GM12878 (cell line): ENCODE measurements around the gene G3BP1. TPM values are rescaled to one million over a fixed set of nuclear protein-coding genes. Genes with fewer than 3 reads are reported as not detected.

Source experiments
- ATAC-seq: fragments of 200-7000 bp; cut with Tn5 transposase; 3 replicates; pipeline ENCODE4 v1.9.1; 2020; ENCODE audit warnings: mild to moderate bottlenecking, moderate library complexity
- BruUV-seq: library from RNA; stranded (reverse); fragments of 400-500 nt; replicated peaks from 2 replicates; lab custom pipeline; 2021; lab: Mats Ljungman, UMichigan
- CTCF ChIA-PET: fragments of 300-600 bp; sonication (Branson Sonifier 250); formaldehyde crosslinking; extraction: SDS; loops from one replicate; lab custom pipeline; 2021; ENCODE audit warnings: inconsistent platforms; lab: Yijun Ruan, JAX
- POLR2A ChIA-PET: fragments of 350-600 bp; formaldehyde crosslinking; extraction: SDS; loops from one replicate; lab custom pipeline; 2021; ENCODE audit warnings: inconsistent platforms; lab: Charles Lee
- RAD21 ChIA-PET: fragments of 300-600 bp; sonication (Branson Sonifier 250); formaldehyde crosslinking; loops from one replicate; lab custom pipeline; 2023; ENCODE audit warnings: antibody characterized with exemption; ENCODE audit not compliant: unreplicated experiment; lab: Charles Lee
- SMC1A ChIA-PET: fragments of 300-600 bp; sonication (Branson Sonifier 250); formaldehyde crosslinking; loops from one replicate; lab custom pipeline; 2023; ENCODE audit not compliant: unreplicated experiment, uncharacterized antibody; lab: Charles Lee
- DNase-seq: peaks from one replicate; pipeline ENCODE4 v3.0.0-alpha.2; 2011; ENCODE audit warnings: low read depth, low spot score
- FAIRE-seq: peaks from 3 replicates; lab custom pipeline; 2011; peaks lifted over from hg19 to GRCh38; lab: Jason Lieb, UNC
- H2AFZ ChIP-seq: 2 replicates; pipeline ENCODE4 v1.6.0; 2011; ENCODE audit warnings: low read depth, low read length, control low read depth; ENCODE audit not compliant: control insufficient read depth
- H3K27ac ChIP-seq: 2 replicates; pipeline ENCODE4 v1.5.1; 2011; ENCODE audit warnings: control low read depth; ENCODE audit not compliant: control insufficient read depth, insufficient read depth
- H3K27me3 ChIP-seq, 2 experiments: replicated peaks in 1 of 2; 2 replicates each; pipeline versions ENCODE4 v1.6.0 to v1.6.1; 2011; ENCODE audit warnings: low read length in 1 of 2; ENCODE audit not compliant: control insufficient read depth in 2 of 2, insufficient read depth in 2 of 2
- H3K36me3 ChIP-seq, 2 experiments: 2 replicates each; pipeline ENCODE4 v1.5.1; 2011; ENCODE audit warnings: low read length in 1 of 2; ENCODE audit not compliant: control insufficient read depth in 2 of 2, insufficient read depth in 2 of 2
- H3K4me1 ChIP-seq: 2 replicates; pipeline ENCODE4 v1.6.1; 2011; ENCODE audit warnings: mild to moderate bottlenecking, low read length, moderate library complexity, mixed read lengths; ENCODE audit not compliant: control insufficient read depth, insufficient read depth
- H3K4me2 ChIP-seq: 2 replicates; pipeline ENCODE4 v1.6.0; 2011; ENCODE audit warnings: control low read depth; ENCODE audit not compliant: control insufficient read depth, insufficient read depth
- H3K4me3 ChIP-seq: fragments of 200-600 bp; sonication (generic); 2 replicates; pipeline ENCODE4 v1.5.1; 2016
- H3K79me2 ChIP-seq: 2 replicates; pipeline ENCODE4 v1.6.0; 2011; ENCODE audit warnings: low read length; ENCODE audit not compliant: control insufficient read depth, insufficient read depth
- H3K9ac ChIP-seq: 2 replicates; pipeline ENCODE4 v1.8.0; 2011; ENCODE audit warnings: low read length, control low read depth, mixed read lengths; ENCODE audit not compliant: control insufficient read depth, insufficient read depth
- H3K9me3 ChIP-seq: replicated peaks from 3 replicates; pipeline ENCODE4 v1.5.1; 2011; ENCODE audit warnings: mild to moderate bottlenecking, low read length; ENCODE audit not compliant: control insufficient read depth, insufficient read depth
- H4K20me1 ChIP-seq: 2 replicates; pipeline ENCODE4 v1.6.0; 2011; ENCODE audit not compliant: control insufficient read depth, insufficient read depth
- CREM ChIP-seq: IDR thresholded peaks from 2 replicates; pipeline ENCODE4 v1.6.1; 2014; ENCODE audit warnings: antibody characterized with exemption, low read depth
- SUPT20H ChIP-seq: IDR thresholded peaks from 2 replicates; pipeline ENCODE4 v1.6.1; 2011; ENCODE audit warnings: low read depth, mild to moderate bottlenecking, low read length, moderate library complexity, borderline replicate concordance; ENCODE audit not compliant: control insufficient read depth
- WGBS: methylation state at CpG from one replicate; pipeline ENCODE4 v1.1.6; 2016; ENCODE audit warnings: low lambda C conversion rate; ENCODE audit not compliant: insufficient replicate concordance, insufficient coverage; ENCODE audit errors: missing lambda C conversion rate; 5-methylcytosine and 5-hydroxymethylcytosine counted together
- in situ Hi-C: fragments of 300-500 bp; cut with MboI; formaldehyde crosslinking; loops from 9 replicates; pipeline ENCODE4 v1.14.3; 2018; ENCODE audit warnings: mixed read lengths
- intact Hi-C: fragments of 100-400 bp; cut with micrococcal nuclease; formaldehyde crosslinking; loops from one replicate; pipeline ENCODE4 v1.14.2; 2022; ENCODE audit not compliant: unreplicated experiment
- polyA plus RNA-seq, 11 experiments: library from polyadenylated mRNA; depleted of rRNA in 4 of 11; unstranded in 6 of 11; stranded (reverse) in 5 of 11; fragments of >200 nt; fragmentation: Nextera tagmentation in 4 of 11; fragmentation: Illumina TruSeq in 1 of 11; extraction: Ambion mirVana in 4 of 11; extraction: Trizol in 1 of 11; gene quantifications; 1 replicate in 1 of 11; 2 replicates in 10 of 11; pipeline versions ENCODE4 v1.2.1 to v1.2.3, GENCODE V29; 2011 to 2016; ENCODE audit warnings: inconsistent platforms in 2 of 11, missing spikeins in 2 of 11, low read depth in 1 of 11
- total RNA-seq, 4 experiments: library from RNA; depleted of rRNA in 3 of 4; stranded (reverse); fragments of >200 nt in 3 of 4; fragmentation: Illumina TruSeq in 1 of 4; extraction: Trizol in 1 of 4; gene quantifications; 2 replicates each; pipeline versions ENCODE4 v1.2.1 to v1.2.3, GENCODE V29; 2013 to 2021
- TF ChIP-seq, protein P1 (sequence below): fragments of 450-650 bp; IDR thresholded peaks from 2 replicates; pipeline ENCODE4 v1.6.1; 2016; ENCODE audit warnings: mild to moderate bottlenecking, moderate library complexity, borderline replicate concordance

Gene G3BP1
- total and polyA plus RNA-seq, 10 of the 15 experiments (the other 5 are each of a cell fraction or from before 2014, with no cell fraction given) = 49.7 to 438 (median 148) TPM

DNA sequence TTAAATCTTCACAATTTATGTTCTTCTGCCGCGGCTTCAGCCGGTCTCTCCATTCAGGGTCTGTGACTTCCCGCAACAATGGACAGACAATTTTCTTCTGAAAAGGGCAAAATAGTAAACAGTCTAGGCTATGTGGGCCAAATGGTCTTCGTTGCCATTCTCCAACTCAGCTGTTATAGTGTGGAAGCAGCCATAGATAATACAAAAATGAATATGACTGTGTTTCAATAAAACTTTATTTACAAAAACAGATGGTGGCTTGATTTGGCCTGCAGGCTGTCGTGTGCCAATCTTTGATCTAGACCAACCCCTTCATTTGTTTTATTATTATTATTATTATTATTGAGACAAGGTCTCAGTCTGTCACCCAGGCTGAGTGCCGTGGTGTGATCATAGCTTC lies 41.4 kb upstream of the G3BP1 start:
- ATAC-seq (no peak), FAIRE-seq (no peak), DNase-seq (no peak)
- no peaks in the 10 kb centered on the region for H3K79me2 ChIP-seq
- CTCF ChIA-PET = interaction anchor here (1.5 to 2.1 kb wide), 2 partner anchors 9 to 10 kb away, joined by 9 to 11 read pairs; no protein-coding TSS in a partner anchor
- no peak overlapping the region for H3K9ac ChIP-seq
- no peak overlapping the region for H2AFZ ChIP-seq
- WGBS = 89% methylated on average over 7 of the region's 7 CpGs
- POLR2A ChIA-PET = no interaction called here
- TF ChIP-seq, protein P1, sequence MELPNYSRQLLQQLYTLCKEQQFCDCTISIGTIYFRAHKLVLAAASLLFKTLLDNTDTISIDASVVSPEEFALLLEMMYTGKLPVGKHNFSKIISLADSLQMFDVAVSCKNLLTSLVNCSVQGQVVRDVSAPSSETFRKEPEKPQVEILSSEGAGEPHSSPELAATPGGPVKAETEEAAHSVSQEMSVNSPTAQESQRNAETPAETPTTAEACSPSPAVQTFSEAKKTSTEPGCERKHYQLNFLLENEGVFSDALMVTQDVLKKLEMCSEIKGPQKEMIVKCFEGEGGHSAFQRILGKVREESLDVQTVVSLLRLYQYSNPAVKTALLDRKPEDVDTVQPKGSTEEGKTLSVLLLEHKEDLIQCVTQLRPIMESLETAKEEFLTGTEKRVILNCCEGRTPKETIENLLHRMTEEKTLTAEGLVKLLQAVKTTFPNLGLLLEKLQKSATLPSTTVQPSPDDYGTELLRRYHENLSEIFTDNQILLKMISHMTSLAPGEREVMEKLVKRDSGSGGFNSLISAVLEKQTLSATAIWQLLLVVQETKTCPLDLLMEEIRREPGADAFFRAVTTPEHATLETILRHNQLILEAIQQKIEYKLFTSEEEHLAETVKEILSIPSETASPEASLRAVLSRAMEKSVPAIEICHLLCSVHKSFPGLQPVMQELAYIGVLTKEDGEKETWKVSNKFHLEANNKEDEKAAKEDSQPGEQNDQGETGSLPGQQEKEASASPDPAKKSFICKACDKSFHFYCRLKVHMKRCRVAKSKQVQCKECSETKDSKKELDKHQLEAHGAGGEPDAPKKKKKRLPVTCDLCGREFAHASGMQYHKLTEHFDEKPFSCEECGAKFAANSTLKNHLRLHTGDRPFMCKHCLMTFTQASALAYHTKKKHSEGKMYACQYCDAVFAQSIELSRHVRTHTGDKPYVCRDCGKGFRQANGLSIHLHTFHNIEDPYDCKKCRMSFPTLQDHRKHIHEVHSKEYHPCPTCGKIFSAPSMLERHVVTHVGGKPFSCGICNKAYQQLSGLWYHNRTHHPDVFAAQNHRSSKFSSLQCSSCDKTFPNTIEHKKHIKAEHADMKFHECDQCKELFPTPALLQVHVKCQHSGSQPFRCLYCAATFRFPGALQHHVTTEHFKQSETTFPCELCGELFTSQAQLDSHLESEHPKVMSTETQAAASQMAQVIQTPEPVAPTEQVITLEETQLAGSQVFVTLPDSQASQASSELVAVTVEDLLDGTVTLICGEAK = peak; percentile 76
- TF ChIP-seq SUPT20H (no peak), CREM (no peak)
- H4K20me1 ChIP-seq = no peaks in the 10 kb centered on the region
- in situ Hi-C loops (no loop called here), intact Hi-C loops (no loop called here)
- H3K27ac ChIP-seq = no peak overlapping the region
- H3K4me2 ChIP-seq = no peak overlapping the region
- no peaks in the 10 kb centered on the region for H3K27me3 ChIP-seq
- H3K36me3 ChIP-seq = no peaks in the 10 kb centered on the region
- no TSS peak for BruUV-seq
- H3K4me1 ChIP-seq = peaks cover 3% of the 10 kb centered on the region; the same call in 1 of the 2 replicates
- peaks cover 3% of the 10 kb centered on the region; the same call in 2 of the 3 replicates for H3K9me3 ChIP-seq
- SMC1A ChIA-PET = no interaction called here
- RAD21 ChIA-PET = no interaction called here
- no peak overlapping the region for H3K4me3 ChIP-seq
